GM12892 (cell line): ENCODE results near the gene PRR20D.

Source experiments
- DNase-seq: peaks from one replicate; pipeline ENCODE4 v3.0.0; 2011; ENCODE audit not compliant: insufficient read length
- FAIRE-seq: peaks from 2 replicates; lab custom pipeline; 2011; peaks lifted over from hg19 to GRCh38; lab: Jason Lieb, UNC
- POLR2A ChIP-seq: IDR thresholded peaks from 2 replicates; pipeline ENCODE4 v1.6.1; 2011; ENCODE audit warnings: low read depth, low read length, control low read depth
- POLR2AphosphoS5 ChIP-seq: IDR thresholded peaks from 2 replicates; pipeline ENCODE4 v1.6.1; 2011; ENCODE audit warnings: low read depth, low read length, control low read depth
- TAF1 ChIP-seq: IDR thresholded peaks from 2 replicates; pipeline ENCODE4 v1.6.1; 2011; ENCODE audit warnings: low read depth, mild to moderate bottlenecking, control low read depth, low read length, borderline replicate concordance

Gene PRR20D

GRCh38 chr13:57191667-57192066 lies 31.2 kb downstream of the PRR20D start:
- FAIRE-seq (no peak), DNase-seq (no peak)
- TF ChIP-seq TAF1, result no peak
- TF ChIP-seq POLR2A, result no peak
- TF ChIP-seq POLR2AphosphoS5, result no peak

GRCh38 chr13:57212989-57213388 lies 52.6 kb downstream of the PRR20D start:
- TF ChIP-seq POLR2A (no peak), POLR2AphosphoS5 (no peak), TAF1 (no peak)
- no peak for FAIRE-seq

More at GRCh38 chr13:57212989-57213388, 52.6 kb downstream of the PRR20D start:
- no peak for DNase-seq
